GM12878 (cell line): ENCODE data around the gene SLC6A15. TPM values are rescaled to one million over a fixed set of nuclear protein-coding genes. Genes with fewer than 3 reads are reported as not detected.

Experiments used
- ATAC-seq: fragments of 200-7000 bp; cut with Tn5 transposase; 3 replicates; pipeline ENCODE4 v1.9.1; 2020; ENCODE audit warnings: mild to moderate bottlenecking, moderate library complexity
- BruUV-seq: library from RNA; stranded (reverse); fragments of 400-500 nt; replicated peaks from 2 replicates; lab custom pipeline; 2021; lab: Mats Ljungman, UMichigan
- CTCF ChIA-PET: fragments of 300-600 bp; sonication (Branson Sonifier 250); formaldehyde crosslinking; extraction: SDS; loops from one replicate; lab custom pipeline; 2021; ENCODE audit warnings: inconsistent platforms; lab: Yijun Ruan, JAX
- POLR2A ChIA-PET: fragments of 350-600 bp; formaldehyde crosslinking; extraction: SDS; loops from one replicate; lab custom pipeline; 2021; ENCODE audit warnings: inconsistent platforms; lab: Charles Lee
- RAD21 ChIA-PET: fragments of 300-600 bp; sonication (Branson Sonifier 250); formaldehyde crosslinking; loops from one replicate; lab custom pipeline; 2023; ENCODE audit warnings: antibody characterized with exemption; ENCODE audit not compliant: unreplicated experiment; lab: Charles Lee
- SMC1A ChIA-PET: fragments of 300-600 bp; sonication (Branson Sonifier 250); formaldehyde crosslinking; loops from one replicate; lab custom pipeline; 2023; ENCODE audit not compliant: unreplicated experiment, uncharacterized antibody; lab: Charles Lee
- DNase-seq: peaks from one replicate; pipeline ENCODE4 v3.0.0-alpha.2; 2011; ENCODE audit warnings: low read depth, low spot score
- FAIRE-seq: peaks from 3 replicates; lab custom pipeline; 2011; peaks lifted over from hg19 to GRCh38; lab: Jason Lieb, UNC
- H2AFZ ChIP-seq: 2 replicates; pipeline ENCODE4 v1.6.0; 2011; ENCODE audit warnings: low read depth, low read length, control low read depth; ENCODE audit not compliant: control insufficient read depth
- H3K27ac ChIP-seq: 2 replicates; pipeline ENCODE4 v1.5.1; 2011; ENCODE audit warnings: control low read depth; ENCODE audit not compliant: control insufficient read depth, insufficient read depth
- H3K27me3 ChIP-seq, 2 experiments: replicated peaks in 1 of 2; 2 replicates each; pipeline versions ENCODE4 v1.6.0 to v1.6.1; 2011; ENCODE audit warnings: low read length in 1 of 2; ENCODE audit not compliant: control insufficient read depth in 2 of 2, insufficient read depth in 2 of 2
- H3K36me3 ChIP-seq, 2 experiments: 2 replicates each; pipeline ENCODE4 v1.5.1; 2011; ENCODE audit warnings: low read length in 1 of 2; ENCODE audit not compliant: control insufficient read depth in 2 of 2, insufficient read depth in 2 of 2
- H3K4me1 ChIP-seq: 2 replicates; pipeline ENCODE4 v1.6.1; 2011; ENCODE audit warnings: mild to moderate bottlenecking, low read length, moderate library complexity, mixed read lengths; ENCODE audit not compliant: control insufficient read depth, insufficient read depth
- H3K4me2 ChIP-seq: 2 replicates; pipeline ENCODE4 v1.6.0; 2011; ENCODE audit warnings: control low read depth; ENCODE audit not compliant: control insufficient read depth, insufficient read depth
- H3K4me3 ChIP-seq: fragments of 200-600 bp; sonication (generic); 2 replicates; pipeline ENCODE4 v1.5.1; 2016
- H3K79me2 ChIP-seq: 2 replicates; pipeline ENCODE4 v1.6.0; 2011; ENCODE audit warnings: low read length; ENCODE audit not compliant: control insufficient read depth, insufficient read depth
- H3K9ac ChIP-seq: 2 replicates; pipeline ENCODE4 v1.8.0; 2011; ENCODE audit warnings: low read length, control low read depth, mixed read lengths; ENCODE audit not compliant: control insufficient read depth, insufficient read depth
- H3K9me3 ChIP-seq: replicated peaks from 3 replicates; pipeline ENCODE4 v1.5.1; 2011; ENCODE audit warnings: mild to moderate bottlenecking, low read length; ENCODE audit not compliant: control insufficient read depth, insufficient read depth
- H4K20me1 ChIP-seq: 2 replicates; pipeline ENCODE4 v1.6.0; 2011; ENCODE audit not compliant: control insufficient read depth, insufficient read depth
- BACH1 ChIP-seq: fragments of 450-650 bp; IDR thresholded peaks from 2 replicates; pipeline ENCODE4 v1.6.1; 2017; ENCODE audit warnings: mild to moderate bottlenecking, borderline replicate concordance
- BCL3 ChIP-seq: IDR thresholded peaks from 2 replicates; pipeline ENCODE4 v1.6.1; 2011; ENCODE audit warnings: borderline replicate concordance, low read depth, mild to moderate bottlenecking, moderate library complexity, low read length; ENCODE audit not compliant: insufficient read depth, poor library complexity, severe bottlenecking
- BHLHE40 ChIP-seq, 2 experiments: fragments of 450-650 bp in 1 of 2; IDR thresholded peaks; 2 replicates each; pipeline ENCODE4 v1.6.1; 2011 to 2017; ENCODE audit warnings: low read depth in 2 of 2, borderline replicate concordance in 1 of 2, improper control_type of control experiment in 1 of 2, low read length in 1 of 2, mild to moderate bottlenecking in 1 of 2
- CBX3 ChIP-seq: fragments of 200-600 bp; sonication (generic); IDR thresholded peaks from 2 replicates; pipeline ENCODE4 v1.6.1; 2016; ENCODE audit warnings: low read depth, borderline replicate concordance
- CREM ChIP-seq: IDR thresholded peaks from 2 replicates; pipeline ENCODE4 v1.6.1; 2014; ENCODE audit warnings: antibody characterized with exemption, low read depth
- E2F4 ChIP-seq: IDR thresholded peaks from 2 replicates; pipeline ENCODE4 v1.6.1; 2012; ENCODE audit warnings: low read depth, low read length, improper control_type of control experiment
- FOXK2 ChIP-seq: fragments of 450-650 bp; IDR thresholded peaks from 2 replicates; pipeline ENCODE4 v1.6.1; 2017; ENCODE audit warnings: mild to moderate bottlenecking, moderate library complexity
- GABPA ChIP-seq: IDR thresholded peaks from 2 replicates; pipeline ENCODE4 v1.6.1; 2014; ENCODE audit warnings: antibody characterized with exemption, low read depth, mild to moderate bottlenecking, inconsistent platforms
- GATAD2B ChIP-seq: fragments of 450-650 bp; conservative IDR thresholded peaks from 2 replicates; pipeline ENCODE4 v1.6.1; 2017; ENCODE audit warnings: low read depth, mild to moderate bottlenecking, moderate library complexity
- HCFC1 ChIP-seq: fragments of 150-350 bp; IDR thresholded peaks from 2 replicates; pipeline ENCODE4 v1.6.1; 2014; ENCODE audit warnings: low read length
- IRF5 ChIP-seq: fragments of 450-650 bp; IDR thresholded peaks from 2 replicates; pipeline ENCODE4 v1.6.1; 2017; ENCODE audit warnings: borderline replicate concordance
- MEF2A ChIP-seq: IDR thresholded peaks from 2 replicates; pipeline ENCODE4 v1.6.1; 2011; ENCODE audit warnings: low read depth, mild to moderate bottlenecking, low read length, moderate library complexity; ENCODE audit not compliant: insufficient read depth
- MEF2B ChIP-seq: fragments of 450-650 bp; IDR thresholded peaks from 2 replicates; pipeline ENCODE4 v1.6.1; 2018; ENCODE audit warnings: mild to moderate bottlenecking, moderate library complexity; ENCODE audit not compliant: partially characterized antibody, poor library complexity, severe bottlenecking
- NR2C1 ChIP-seq: fragments of 450-650 bp; IDR thresholded peaks from 2 replicates; pipeline ENCODE4 v1.6.1; 2017; ENCODE audit warnings: antibody characterized with exemption, mild to moderate bottlenecking, moderate library complexity
- POU2F2 ChIP-seq: IDR thresholded peaks from 3 replicates; pipeline ENCODE4 v1.6.1; 2011; ENCODE audit warnings: low read depth, mild to moderate bottlenecking, low read length, borderline replicate concordance
- RUNX3 ChIP-seq: IDR thresholded peaks from 2 replicates; pipeline ENCODE4 v1.6.1; 2012; ENCODE audit warnings: low read length, inconsistent platforms
- SKIL ChIP-seq: fragments of 450-650 bp; IDR thresholded peaks from 2 replicates; pipeline ENCODE4 v1.6.1; 2017; ENCODE audit warnings: mild to moderate bottlenecking, low read depth, inconsistent platforms; ENCODE audit not compliant: poor library complexity, severe bottlenecking
- ZNF217 ChIP-seq: fragments of 450-650 bp; IDR thresholded peaks from 2 replicates; pipeline ENCODE4 v1.6.1; 2017; ENCODE audit warnings: antibody characterized with exemption, mild to moderate bottlenecking
- WGBS: methylation state at CpG from one replicate; pipeline ENCODE4 v1.1.6; 2016; ENCODE audit warnings: low lambda C conversion rate; ENCODE audit not compliant: insufficient replicate concordance, insufficient coverage; ENCODE audit errors: missing lambda C conversion rate; 5-methylcytosine and 5-hydroxymethylcytosine counted together
- in situ Hi-C: fragments of 300-500 bp; cut with MboI; formaldehyde crosslinking; loops from 9 replicates; pipeline ENCODE4 v1.14.3; 2018; ENCODE audit warnings: mixed read lengths
- intact Hi-C: fragments of 100-400 bp; cut with micrococcal nuclease; formaldehyde crosslinking; loops from one replicate; pipeline ENCODE4 v1.14.2; 2022; ENCODE audit not compliant: unreplicated experiment
- polyA plus RNA-seq, 11 experiments: library from polyadenylated mRNA; depleted of rRNA in 4 of 11; unstranded in 6 of 11; stranded (reverse) in 5 of 11; fragments of >200 nt; fragmentation: Nextera tagmentation in 4 of 11; fragmentation: Illumina TruSeq in 1 of 11; extraction: Ambion mirVana in 4 of 11; extraction: Trizol in 1 of 11; gene quantifications; 1 replicate in 1 of 11; 2 replicates in 10 of 11; pipeline versions ENCODE4 v1.2.1 to v1.2.3, GENCODE V29; 2011 to 2016; ENCODE audit warnings: inconsistent platforms in 2 of 11, missing spikeins in 2 of 11, low read depth in 1 of 11
- total RNA-seq, 4 experiments: library from RNA; depleted of rRNA in 3 of 4; stranded (reverse); fragments of >200 nt in 3 of 4; fragmentation: Illumina TruSeq in 1 of 4; extraction: Trizol in 1 of 4; gene quantifications; 2 replicates each; pipeline versions ENCODE4 v1.2.1 to v1.2.3, GENCODE V29; 2013 to 2021

The SLC6A15 gene
- total and polyA plus RNA-seq, 10 of the 15 experiments (the other 5 are each of a cell fraction or from before 2014, with no cell fraction given): 0.04 TPM; not detected in 9

- intact Hi-C loops: no loop called here
- ATAC-seq: no peak
- TF ChIP-seq SKIL: no peak
- TF ChIP-seq GABPA: no peak
- TF ChIP-seq BCL3: no peak
- no peak for TF ChIP-seq RUNX3
- TF ChIP-seq NR2C1: no peak
- no peak for TF ChIP-seq GATAD2B
- TF ChIP-seq MEF2B: no peak
- TF ChIP-seq MEF2A: no peak
- TF ChIP-seq HCFC1: no peak
- no peak for TF ChIP-seq IRF5
- no peak for TF ChIP-seq CREM
- no peak for TF ChIP-seq E2F4
- TF ChIP-seq FOXK2: no peak
- no peak for TF ChIP-seq CBX3
- no peak for TF ChIP-seq BHLHE40 (IDR thresholded peaks at IDR 0.05; ENCODE audit: borderline replicate concordance in 1 of 2, low read depth in 2 of 2, low read length in 1 of 2)
- TF ChIP-seq BACH1: no peak
- no peak for TF ChIP-seq ZNF217
- no peak for TF ChIP-seq POU2F2
Observed at GRCh38 chr12:84877340-84877739, 35.3 kb downstream of the SLC6A15 start.

More at GRCh38 chr12:84877340-84877739, 35.3 kb downstream of the SLC6A15 start:
- no TSS peak for BruUV-seq
- Histone ChIP-seq H3K4me1 (no peaks in the 10 kb centered on the region), H3K27ac (no peak overlapping the region), H3K4me2 (no peak overlapping the region), H2AFZ (no peak overlapping the region), H3K27me3 (no peaks in the 10 kb centered on the region), H4K20me1 (no peaks in the 10 kb centered on the region), H3K9ac (no peak overlapping the region), H3K9me3 (no peaks in the 10 kb centered on the region), H3K4me3 (no peak overlapping the region), H3K36me3 (no peaks in the 10 kb centered on the region), H3K79me2 (no peaks in the 10 kb centered on the region)
- RAD21 ChIA-PET: no interaction called here
- CTCF ChIA-PET: interaction anchor here (1.2 to 12.1 kb wide), 2 partner anchors 154 to 161 kb away, joined by 3 to 203 read pairs; partner anchors contain the start of genes LRRIQ1 and TSPAN19
- no peak for DNase-seq
- POLR2A ChIA-PET: no interaction called here
- SMC1A ChIA-PET: no interaction called here
- no peak for FAIRE-seq
- 0% methylated on average over 2 of the region's 2 CpGs for WGBS
- in situ Hi-C loops: no loop called here
